ENCODE results near the gene SPOCK1.

Gene SPOCK1

GRCh38 chr5:137212471-137212870 is 286.7 kb downstream of the SPOCK1 start:
- Mint-ChIP-seq H3K4me1 (ENCODE audit: low read depth) (no peaks in the 10 kb centered on the region), H3K4me3 (no peak overlapping the region), H3K27me3 (no peaks in the 10 kb centered on the region), H3K36me3 (ENCODE audit: low read depth) (no peaks in the 10 kb centered on the region), H3K9me3 (no peaks in the 10 kb centered on the region), H3K27ac (no peak overlapping the region)
- intact Hi-C loops (cut with micrococcal nuclease), result no loop called here

GRCh38 chr5:137209232-137209809 is 289.8 kb downstream of the SPOCK1 start:
- no peaks in the 10 kb centered on the region for H3K9me3 Mint-ChIP-seq
- H3K4me1 Mint-ChIP-seq (ENCODE audit: low read depth), result no peaks in the 10 kb centered on the region
- no peak overlapping the region for H3K4me3 Mint-ChIP-seq
- intact Hi-C loops (cut with micrococcal nuclease), result no loop called here
- H3K27me3 Mint-ChIP-seq, result no peaks in the 10 kb centered on the region
- no peak overlapping the region for H3K27ac Mint-ChIP-seq
- H3K36me3 Mint-ChIP-seq (ENCODE audit: low read depth), result no peaks in the 10 kb centered on the region

- Mint-ChIP-seq H3K4me1 (ENCODE audit: low read depth) (no peaks in the 10 kb centered on the region), H3K27me3 (no peaks in the 10 kb centered on the region), H3K9me3 (no peaks in the 10 kb centered on the region), H3K27ac (no peak overlapping the region), H3K4me3 (no peak overlapping the region), H3K36me3 (ENCODE audit: low read depth) (no peaks in the 10 kb centered on the region)
- intact Hi-C loops (cut with micrococcal nuclease), result no loop called here
Observed at GRCh38 chr5:137207023-137207760, 291.9 kb downstream of the SPOCK1 start.

- no peaks in the 10 kb centered on the region for H3K9me3 Mint-ChIP-seq
- no peak overlapping the region for H3K27ac Mint-ChIP-seq
- no peaks in the 10 kb centered on the region for H3K27me3 Mint-ChIP-seq
- intact Hi-C loops (cut with micrococcal nuclease), result no loop called here
- no peaks in the 10 kb centered on the region for H3K4me1 Mint-ChIP-seq (ENCODE audit: low read depth)
- no peaks in the 10 kb centered on the region for H3K36me3 Mint-ChIP-seq (ENCODE audit: low read depth)
- no peak overlapping the region for H3K4me3 Mint-ChIP-seq
Observed at GRCh38 chr5:137206030-137206715, 293.0 kb downstream of the SPOCK1 start.

- Mint-ChIP-seq H3K36me3 (ENCODE audit: low read depth) (no peaks in the 10 kb centered on the region), H3K9me3 (no peaks in the 10 kb centered on the region), H3K27ac (no peak overlapping the region), H3K4me1 (ENCODE audit: low read depth) (no peaks in the 10 kb centered on the region), H3K4me3 (no peak overlapping the region), H3K27me3 (no peaks in the 10 kb centered on the region)
- intact Hi-C loops (cut with micrococcal nuclease), result no loop called here
Observed at GRCh38 chr5:137205231-137206027, 293.7 kb downstream of the SPOCK1 start.

- intact Hi-C loops (cut with micrococcal nuclease), result no loop called here
- Mint-ChIP-seq H3K36me3 (ENCODE audit: low read depth) (no peaks in the 10 kb centered on the region), H3K27me3 (no peaks in the 10 kb centered on the region), H3K9me3 (no peaks in the 10 kb centered on the region), H3K4me3 (no peak overlapping the region), H3K27ac (no peak overlapping the region), H3K4me1 (ENCODE audit: low read depth) (no peaks in the 10 kb centered on the region)
Observed at GRCh38 chr5:137203011-137203632, 296.0 kb downstream of the SPOCK1 start.

- intact Hi-C loops (cut with micrococcal nuclease), result no loop called here
- H3K27ac Mint-ChIP-seq, result no peak overlapping the region
- H3K36me3 Mint-ChIP-seq (ENCODE audit: low read depth), result no peaks in the 10 kb centered on the region
- H3K9me3 Mint-ChIP-seq, result no peaks in the 10 kb centered on the region
- no peak overlapping the region for H3K4me3 Mint-ChIP-seq
- H3K4me1 Mint-ChIP-seq (ENCODE audit: low read depth), result no peaks in the 10 kb centered on the region
- no peaks in the 10 kb centered on the region for H3K27me3 Mint-ChIP-seq
Observed at GRCh38 chr5:137201876-137202275, 297.2 kb downstream of the SPOCK1 start.

GRCh38 chr5:137200906-137201700 is 298.0 kb downstream of the SPOCK1 start:
- intact Hi-C loops (cut with micrococcal nuclease), result no loop called here
- Mint-ChIP-seq H3K4me3 (no peak overlapping the region), H3K36me3 (ENCODE audit: low read depth) (no peaks in the 10 kb centered on the region), H3K27ac (no peak overlapping the region), H3K27me3 (no peaks in the 10 kb centered on the region), H3K4me1 (ENCODE audit: low read depth) (no peaks in the 10 kb centered on the region), H3K9me3 (no peaks in the 10 kb centered on the region)

- intact Hi-C loops (cut with micrococcal nuclease), result no loop called here
- H3K4me1 Mint-ChIP-seq (ENCODE audit: low read depth), result no peaks in the 10 kb centered on the region
- H3K27ac Mint-ChIP-seq, result no peak overlapping the region
- H3K27me3 Mint-ChIP-seq, result no peaks in the 10 kb centered on the region
- no peaks in the 10 kb centered on the region for H3K36me3 Mint-ChIP-seq (ENCODE audit: low read depth)
- H3K9me3 Mint-ChIP-seq, result no peaks in the 10 kb centered on the region
- H3K4me3 Mint-ChIP-seq, result no peak overlapping the region
Observed at GRCh38 chr5:137199966-137200365, 299.2 kb downstream of the SPOCK1 start.

GRCh38 chr5:137199201-137199600 is 299.9 kb downstream of the SPOCK1 start:
- no peaks in the 10 kb centered on the region for H3K36me3 Mint-ChIP-seq (ENCODE audit: low read depth)
- no peaks in the 10 kb centered on the region for H3K27me3 Mint-ChIP-seq
- H3K4me1 Mint-ChIP-seq (ENCODE audit: low read depth), result no peaks in the 10 kb centered on the region
- no peak overlapping the region for H3K27ac Mint-ChIP-seq
- H3K9me3 Mint-ChIP-seq, result no peaks in the 10 kb centered on the region
- intact Hi-C loops (cut with micrococcal nuclease), result no loop called here
- no peak overlapping the region for H3K4me3 Mint-ChIP-seq

GRCh38 chr5:137195483-137195882 is 303.6 kb downstream of the SPOCK1 start:
- intact Hi-C loops (cut with micrococcal nuclease), result no loop called here
- H3K4me3 Mint-ChIP-seq, result no peak overlapping the region
- H3K27me3 Mint-ChIP-seq, result no peaks in the 10 kb centered on the region

GRCh38 chr5:137194300-137194699 is 304.8 kb downstream of the SPOCK1 start:
- no peak overlapping the region for H3K4me3 Mint-ChIP-seq
- H3K9me3 Mint-ChIP-seq, result no peaks in the 10 kb centered on the region
- no peaks in the 10 kb centered on the region for H3K4me1 Mint-ChIP-seq (ENCODE audit: low read depth)
- H3K36me3 Mint-ChIP-seq (ENCODE audit: low read depth), result no peaks in the 10 kb centered on the region
- no peak overlapping the region for H3K27ac Mint-ChIP-seq
- H3K27me3 Mint-ChIP-seq, result no peaks in the 10 kb centered on the region
- intact Hi-C loops (cut with micrococcal nuclease), result no loop called here

More at GRCh38 chr5:137195483-137195882, 303.6 kb downstream of the SPOCK1 start:
- Mint-ChIP-seq H3K36me3 (ENCODE audit: low read depth) (no peaks in the 10 kb centered on the region), H3K4me1 (ENCODE audit: low read depth) (no peaks in the 10 kb centered on the region), H3K9me3 (no peaks in the 10 kb centered on the region), H3K27ac (no peak overlapping the region)

GRCh38 chr5:137192293-137192743 is 306.8 kb downstream of the SPOCK1 start:
- H3K9me3 Mint-ChIP-seq, result no peaks in the 10 kb centered on the region
- no peak overlapping the region for H3K4me3 Mint-ChIP-seq
- H3K4me1 Mint-ChIP-seq (ENCODE audit: low read depth), result no peaks in the 10 kb centered on the region
- no peak overlapping the region for H3K27ac Mint-ChIP-seq
- no peaks in the 10 kb centered on the region for H3K27me3 Mint-ChIP-seq
- intact Hi-C loops (cut with micrococcal nuclease), result no loop called here
- no peaks in the 10 kb centered on the region for H3K36me3 Mint-ChIP-seq (ENCODE audit: low read depth)

Measured in dendritic cell treated with granulocyte-macrophage colony-stimulating factor and Interleukin-4, amounts not matched to agents 40 ng/mL and 50 ng/mL, for 4 days (primary cell).